Progenitor cell of endocrine pancreas (in vitro differentiated cells): ENCODE results near the gene DOK7. TPM values are rescaled to one million over a fixed set of nuclear protein-coding genes. Genes with fewer than 3 reads are reported as not detected.

Source experiments
- DNase-seq: peaks from one replicate; pipeline ENCODE4 v3.0.0; 2021; ENCODE audit warnings: low spot score; ENCODE audit not compliant: unreplicated experiment
- H3K27ac Mint-ChIP-seq: 2 replicates; pipeline ENCODE4 v1.8.0; 2021; ENCODE audit warnings: mild to moderate bottlenecking, moderate library complexity, mixed read lengths
- H3K27me3 Mint-ChIP-seq: 2 replicates; pipeline ENCODE4 v1.8.0; 2021; ENCODE audit warnings: mixed read lengths
- H3K36me3 Mint-ChIP-seq: 2 replicates; pipeline ENCODE4 v1.8.0; 2022; ENCODE audit warnings: mixed read lengths; ENCODE audit not compliant: insufficient read depth
- H3K4me1 Mint-ChIP-seq: 2 replicates; pipeline ENCODE4 v1.8.0; 2021; ENCODE audit warnings: low read depth, mixed read lengths
- H3K4me3 Mint-ChIP-seq: 2 replicates; pipeline ENCODE4 v1.8.0; 2021; ENCODE audit warnings: low read depth, mild to moderate bottlenecking, moderate library complexity, mixed read lengths
- H3K9me3 Mint-ChIP-seq: 2 replicates; pipeline ENCODE4 v1.8.0; 2021; ENCODE audit warnings: low read depth, mixed read lengths
- total RNA-seq: library from RNA; stranded (reverse); gene quantifications from 2 replicates; pipeline ENCODE4 v1.2.1, GENCODE V29; 2021
- TF ChIP-seq, protein P1 (sequence below): fragments of 200-600 bp; sonication (generic); IDR thresholded peaks from one replicate; pipeline ENCODE4 v1.5.0; 2021; ENCODE audit warnings: antibody characterized with exemption, mild to moderate bottlenecking; ENCODE audit not compliant: unreplicated experiment

Gene DOK7
- total RNA-seq, 1 donor from 2014 or later = not detected

DNA sequence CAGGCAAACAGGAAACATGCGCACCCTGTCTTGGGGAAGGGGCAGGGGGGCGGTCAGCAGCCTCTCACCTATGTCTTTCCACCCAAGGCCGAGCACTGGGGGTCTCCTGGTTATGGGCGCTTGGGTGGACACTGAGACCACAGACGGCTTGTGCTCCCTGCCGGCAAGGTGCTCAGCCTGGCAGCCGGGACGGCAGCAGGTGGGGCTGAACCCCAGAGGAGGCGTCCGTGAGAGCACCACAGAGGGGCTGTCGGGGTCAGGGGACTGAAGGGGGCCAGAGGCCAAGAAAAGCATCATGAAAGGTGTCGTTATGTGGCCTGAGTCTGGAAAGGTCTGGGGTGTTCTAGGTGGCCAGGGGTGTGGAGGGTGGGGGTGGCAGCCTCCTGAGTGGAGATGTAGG is 19.6 kb downstream of the DOK7 start:
- TF ChIP-seq, protein P1, sequence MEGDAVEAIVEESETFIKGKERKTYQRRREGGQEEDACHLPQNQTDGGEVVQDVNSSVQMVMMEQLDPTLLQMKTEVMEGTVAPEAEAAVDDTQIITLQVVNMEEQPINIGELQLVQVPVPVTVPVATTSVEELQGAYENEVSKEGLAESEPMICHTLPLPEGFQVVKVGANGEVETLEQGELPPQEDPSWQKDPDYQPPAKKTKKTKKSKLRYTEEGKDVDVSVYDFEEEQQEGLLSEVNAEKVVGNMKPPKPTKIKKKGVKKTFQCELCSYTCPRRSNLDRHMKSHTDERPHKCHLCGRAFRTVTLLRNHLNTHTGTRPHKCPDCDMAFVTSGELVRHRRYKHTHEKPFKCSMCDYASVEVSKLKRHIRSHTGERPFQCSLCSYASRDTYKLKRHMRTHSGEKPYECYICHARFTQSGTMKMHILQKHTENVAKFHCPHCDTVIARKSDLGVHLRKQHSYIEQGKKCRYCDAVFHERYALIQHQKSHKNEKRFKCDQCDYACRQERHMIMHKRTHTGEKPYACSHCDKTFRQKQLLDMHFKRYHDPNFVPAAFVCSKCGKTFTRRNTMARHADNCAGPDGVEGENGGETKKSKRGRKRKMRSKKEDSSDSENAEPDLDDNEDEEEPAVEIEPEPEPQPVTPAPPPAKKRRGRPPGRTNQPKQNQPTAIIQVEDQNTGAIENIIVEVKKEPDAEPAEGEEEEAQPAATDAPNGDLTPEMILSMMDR = no peak
- Mint-ChIP-seq H3K36me3 (no peaks in the 10 kb centered on the region), H3K4me1 (peaks cover 2% of the 10 kb centered on the region), H3K9me3 (no peaks in the 10 kb centered on the region), H3K4me3 (no peak overlapping the region), H3K27me3 (peaks cover 28% of the 10 kb centered on the region), H3K27ac (no peak overlapping the region)
- no peak for DNase-seq

DNA sequence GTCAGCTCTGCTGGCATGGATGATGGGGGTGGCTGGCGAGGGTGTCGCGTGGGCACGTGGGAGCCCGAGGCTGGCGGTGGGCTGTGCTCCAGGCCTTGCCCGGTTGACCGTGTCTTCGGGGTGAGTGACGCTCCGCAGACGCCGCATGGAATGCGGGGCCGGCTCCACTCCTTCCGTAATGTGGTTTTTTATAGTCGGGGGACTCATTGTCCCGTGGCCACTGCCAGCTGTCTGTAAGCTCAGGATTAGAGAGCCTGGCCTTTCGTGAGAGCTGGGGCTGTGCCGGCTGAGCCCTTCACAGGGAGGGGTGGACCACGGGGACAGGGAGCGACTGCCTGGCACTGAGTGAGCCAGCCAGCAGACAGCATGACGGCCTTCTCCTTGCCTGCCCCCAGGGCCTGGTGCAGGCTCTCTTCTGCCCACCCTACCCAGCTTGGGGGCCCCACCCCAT is 20.4 kb downstream of the DOK7 start:
- Mint-ChIP-seq H3K9me3 (no peaks in the 10 kb centered on the region), H3K27me3 (peaks cover 33% of the 10 kb centered on the region), H3K4me3 (no peak overlapping the region), H3K36me3 (no peaks in the 10 kb centered on the region), H3K27ac (no peak overlapping the region), H3K4me1 (peaks cover 2% of the 10 kb centered on the region)
- TF ChIP-seq, protein P1 = no peak
- DNase-seq = no peak

- Mint-ChIP-seq H3K4me3 (no peak overlapping the region), H3K27ac (no peak overlapping the region), H3K27me3 (peaks cover 41% of the 10 kb centered on the region), H3K4me1 (peaks cover 2% of the 10 kb centered on the region), H3K9me3 (no peaks in the 10 kb centered on the region), H3K36me3 (no peaks in the 10 kb centered on the region)
- DNase-seq = no peak
- TF ChIP-seq, protein P1 = no peak
Measured at GRCh38 chr4:3484057-3484973, 21.2 kb downstream of the DOK7 start.

- no peaks in the 10 kb centered on the region for H3K36me3 Mint-ChIP-seq
- no peak overlapping the region for H3K4me3 Mint-ChIP-seq
- H3K27ac Mint-ChIP-seq = no peak overlapping the region
- peaks cover 50% of the 10 kb centered on the region for H3K27me3 Mint-ChIP-seq
- H3K4me1 Mint-ChIP-seq = peaks cover 2% of the 10 kb centered on the region
- TF ChIP-seq, protein P1 = no peak
- no peak for DNase-seq
- no peaks in the 10 kb centered on the region for H3K9me3 Mint-ChIP-seq
Measured at GRCh38 chr4:3485011-3485791, 22.1 kb downstream of the DOK7 start.

- no peak overlapping the region for H3K27ac Mint-ChIP-seq
- DNase-seq = no peak
- H3K4me3 Mint-ChIP-seq = no peak overlapping the region
Measured at GRCh38 chr4:3485886-3486540, 22.9 kb downstream of the DOK7 start.

More at GRCh38 chr4:3485886-3486540, 22.9 kb downstream of the DOK7 start:
- peaks cover 1% of the 10 kb centered on the region for H3K4me1 Mint-ChIP-seq
- H3K27me3 Mint-ChIP-seq = peaks cover 48% of the 10 kb centered on the region
- TF ChIP-seq, protein P1 = no peak
- H3K36me3 Mint-ChIP-seq = no peaks in the 10 kb centered on the region
- H3K9me3 Mint-ChIP-seq = no peaks in the 10 kb centered on the region
